Ishikawa (cell line): ENCODE measurements around the gene APBB2.

Source experiments
- CEBPB ChIP-seq: IDR thresholded peaks from 2 replicates; pipeline ENCODE4 v1.6.1; 2012
- CREB1 ChIP-seq: IDR thresholded peaks from 2 replicates; pipeline ENCODE4 v1.6.1; 2012; ENCODE audit warnings: low read depth
- EGR1 ChIP-seq: IDR thresholded peaks from 2 replicates; pipeline ENCODE4 v1.6.1; 2012
- EP300 ChIP-seq: IDR thresholded peaks from 2 replicates; pipeline ENCODE4 v1.6.1; 2012; ENCODE audit warnings: borderline replicate concordance
- FOXM1 ChIP-seq: IDR thresholded peaks from 2 replicates; pipeline ENCODE4 v1.6.1; 2012; ENCODE audit warnings: low read depth, borderline replicate concordance
- NFIC ChIP-seq: IDR thresholded peaks from 2 replicates; pipeline ENCODE4 v1.6.1; 2012
- RAD21 ChIP-seq: IDR thresholded peaks from 2 replicates; pipeline ENCODE4 v1.6.1; 2012; ENCODE audit warnings: low read depth
- TAF1 ChIP-seq: IDR thresholded peaks from 2 replicates; pipeline ENCODE4 v1.6.1; 2012; ENCODE audit warnings: low read depth, mild to moderate bottlenecking
- TCF12 ChIP-seq: IDR thresholded peaks from 2 replicates; pipeline ENCODE4 v1.6.1; 2012; ENCODE audit warnings: low read depth
- TEAD4 ChIP-seq: IDR thresholded peaks from 2 replicates; pipeline ENCODE4 v1.6.1; 2012
- YY1 ChIP-seq: IDR thresholded peaks from 2 replicates; pipeline ENCODE4 v1.6.1; 2012; ENCODE audit warnings: low read depth
- ZBTB7A ChIP-seq: IDR thresholded peaks from 2 replicates; pipeline ENCODE4 v1.6.1; 2012; ENCODE audit warnings: low read depth
- TF ChIP-seq, protein P1 (sequence below): IDR thresholded peaks from 2 replicates; pipeline ENCODE4 v1.6.1; 2012
- TF ChIP-seq, protein P2 (sequence below): IDR thresholded peaks from 2 replicates; pipeline ENCODE4 v1.6.1; 2012
- TF ChIP-seq, protein P3 (sequence below): IDR thresholded peaks from 2 replicates; pipeline ENCODE4 v1.6.1; 2012; ENCODE audit warnings: low read depth, mild to moderate bottlenecking

APBB2 gene

DNA sequence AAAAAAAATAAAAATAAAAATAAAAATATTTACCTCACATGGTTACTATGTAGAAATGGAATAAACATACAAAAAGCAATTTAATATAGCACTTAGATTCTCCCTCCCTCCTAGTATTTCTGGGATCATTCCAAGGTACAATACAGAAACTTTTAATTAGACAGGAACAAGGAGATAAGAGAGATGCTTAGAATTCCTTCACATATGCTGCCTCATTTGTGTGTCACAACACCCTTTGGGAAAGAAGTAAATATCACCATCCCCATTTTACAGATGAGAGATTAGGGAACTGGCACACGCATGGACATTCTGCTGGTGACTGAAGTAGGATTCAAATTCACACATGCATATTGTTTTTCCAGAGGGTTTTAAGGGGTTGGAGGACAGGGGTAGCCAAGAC is 164.2 kb downstream of the APBB2 start:
- TF ChIP-seq, protein P1, sequence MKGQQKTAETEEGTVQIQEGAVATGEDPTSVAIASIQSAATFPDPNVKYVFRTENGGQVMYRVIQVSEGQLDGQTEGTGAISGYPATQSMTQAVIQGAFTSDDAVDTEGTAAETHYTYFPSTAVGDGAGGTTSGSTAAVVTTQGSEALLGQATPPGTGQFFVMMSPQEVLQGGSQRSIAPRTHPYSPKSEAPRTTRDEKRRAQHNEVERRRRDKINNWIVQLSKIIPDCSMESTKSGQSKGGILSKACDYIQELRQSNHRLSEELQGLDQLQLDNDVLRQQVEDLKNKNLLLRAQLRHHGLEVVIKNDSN: no peak
- TF ChIP-seq FOXM1: no peak
- TF ChIP-seq, protein P2, sequence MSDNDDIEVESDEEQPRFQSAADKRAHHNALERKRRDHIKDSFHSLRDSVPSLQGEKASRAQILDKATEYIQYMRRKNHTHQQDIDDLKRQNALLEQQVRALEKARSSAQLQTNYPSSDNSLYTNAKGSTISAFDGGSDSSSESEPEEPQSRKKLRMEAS: no peak

DNA sequence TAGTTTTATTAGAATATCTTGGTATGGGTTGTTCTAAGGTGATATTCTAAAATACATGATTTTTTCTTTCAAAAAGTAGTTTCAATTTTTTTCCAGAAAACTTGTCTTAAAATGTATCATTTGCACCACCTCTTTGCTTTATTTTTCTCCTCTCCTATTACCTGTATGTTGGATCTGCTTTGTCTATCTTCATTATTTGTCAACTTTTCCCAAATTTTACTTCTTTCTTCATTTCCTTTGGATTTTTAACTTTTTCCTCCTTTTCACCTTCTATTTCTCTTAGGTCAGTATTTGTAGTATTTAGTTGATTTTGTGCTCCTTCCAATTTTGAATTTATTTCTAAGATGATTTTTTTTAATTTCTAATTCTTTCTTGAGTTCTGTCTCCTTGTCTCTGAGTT is 169.6 kb downstream of the APBB2 start:
- no peak for TF ChIP-seq TAF1
- TF ChIP-seq EGR1: no peak
- no peak for TF ChIP-seq CREB1
- TF ChIP-seq TCF12: no peak
- no peak for TF ChIP-seq CEBPB
- TF ChIP-seq, protein P2: no peak
- TF ChIP-seq, protein P1: no peak
- TF ChIP-seq TEAD4: no peak
- TF ChIP-seq ZBTB7A: no peak
- no peak for TF ChIP-seq RAD21
- TF ChIP-seq EP300: no peak

DNA sequence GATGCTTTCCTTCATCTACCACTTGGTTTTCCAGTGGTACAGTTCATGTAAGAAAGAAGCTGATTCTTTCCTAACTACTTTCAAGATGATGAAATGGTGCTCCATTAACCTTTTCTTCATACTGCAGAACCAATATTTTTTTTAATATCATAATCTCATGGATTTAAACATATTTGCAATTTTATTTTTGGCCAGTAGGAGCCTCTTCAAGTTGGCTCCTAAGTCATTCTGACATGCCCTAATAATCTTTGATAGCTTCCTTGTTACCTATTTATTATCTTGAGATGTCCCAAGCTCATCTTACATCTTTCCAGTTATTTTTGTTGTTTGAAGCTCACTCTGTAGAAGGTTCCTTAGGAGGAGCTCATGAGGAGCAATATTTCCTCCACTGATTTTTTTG is 170.2 kb downstream of the APBB2 start:
- no peak for TF ChIP-seq CREB1
- TF ChIP-seq, protein P1: no peak
- TF ChIP-seq RAD21: no peak
- TF ChIP-seq FOXM1: no peak
- no peak for TF ChIP-seq NFIC
- no peak for TF ChIP-seq TEAD4
- TF ChIP-seq, protein P3, sequence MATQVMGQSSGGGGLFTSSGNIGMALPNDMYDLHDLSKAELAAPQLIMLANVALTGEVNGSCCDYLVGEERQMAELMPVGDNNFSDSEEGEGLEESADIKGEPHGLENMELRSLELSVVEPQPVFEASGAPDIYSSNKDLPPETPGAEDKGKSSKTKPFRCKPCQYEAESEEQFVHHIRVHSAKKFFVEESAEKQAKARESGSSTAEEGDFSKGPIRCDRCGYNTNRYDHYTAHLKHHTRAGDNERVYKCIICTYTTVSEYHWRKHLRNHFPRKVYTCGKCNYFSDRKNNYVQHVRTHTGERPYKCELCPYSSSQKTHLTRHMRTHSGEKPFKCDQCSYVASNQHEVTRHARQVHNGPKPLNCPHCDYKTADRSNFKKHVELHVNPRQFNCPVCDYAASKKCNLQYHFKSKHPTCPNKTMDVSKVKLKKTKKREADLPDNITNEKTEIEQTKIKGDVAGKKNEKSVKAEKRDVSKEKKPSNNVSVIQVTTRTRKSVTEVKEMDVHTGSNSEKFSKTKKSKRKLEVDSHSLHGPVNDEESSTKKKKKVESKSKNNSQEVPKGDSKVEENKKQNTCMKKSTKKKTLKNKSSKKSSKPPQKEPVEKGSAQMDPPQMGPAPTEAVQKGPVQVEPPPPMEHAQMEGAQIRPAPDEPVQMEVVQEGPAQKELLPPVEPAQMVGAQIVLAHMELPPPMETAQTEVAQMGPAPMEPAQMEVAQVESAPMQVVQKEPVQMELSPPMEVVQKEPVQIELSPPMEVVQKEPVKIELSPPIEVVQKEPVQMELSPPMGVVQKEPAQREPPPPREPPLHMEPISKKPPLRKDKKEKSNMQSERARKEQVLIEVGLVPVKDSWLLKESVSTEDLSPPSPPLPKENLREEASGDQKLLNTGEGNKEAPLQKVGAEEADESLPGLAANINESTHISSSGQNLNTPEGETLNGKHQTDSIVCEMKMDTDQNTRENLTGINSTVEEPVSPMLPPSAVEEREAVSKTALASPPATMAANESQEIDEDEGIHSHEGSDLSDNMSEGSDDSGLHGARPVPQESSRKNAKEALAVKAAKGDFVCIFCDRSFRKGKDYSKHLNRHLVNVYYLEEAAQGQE: no peak
- TF ChIP-seq EP300: no peak
- TF ChIP-seq TCF12: no peak
- no peak for TF ChIP-seq TAF1
- TF ChIP-seq, protein P2: no peak
- no peak for TF ChIP-seq ZBTB7A
- no peak for TF ChIP-seq YY1
- no peak for TF ChIP-seq EGR1
- TF ChIP-seq CEBPB: no peak

DNA sequence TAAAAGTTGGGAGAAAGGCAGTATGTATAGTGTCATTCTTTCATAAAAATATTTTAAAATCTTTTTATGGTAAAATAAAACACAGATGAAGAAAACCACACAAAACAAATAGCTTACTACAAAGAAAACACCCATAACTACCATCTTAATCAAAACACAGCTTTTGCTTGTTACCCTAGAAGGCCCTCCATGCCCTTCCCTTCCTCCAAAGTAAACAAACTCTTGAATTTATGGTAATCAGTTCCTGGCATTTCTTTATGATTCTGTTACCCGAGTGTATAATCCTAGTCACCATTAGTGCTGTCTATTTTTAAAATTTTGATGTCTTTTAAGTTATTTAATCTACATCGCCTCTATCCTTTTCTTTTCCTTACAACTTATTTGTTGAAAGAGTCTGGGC is 170.9 kb downstream of the APBB2 start:
- no peak for TF ChIP-seq TCF12
- TF ChIP-seq YY1: no peak
- TF ChIP-seq ZBTB7A: no peak
- TF ChIP-seq, protein P1: no peak
- TF ChIP-seq, protein P2: no peak
- TF ChIP-seq, protein P3: no peak
- no peak for TF ChIP-seq CEBPB
- no peak for TF ChIP-seq CREB1
- TF ChIP-seq RAD21: no peak
- no peak for TF ChIP-seq EP300
- no peak for TF ChIP-seq EGR1
- no peak for TF ChIP-seq FOXM1
- no peak for TF ChIP-seq NFIC
- TF ChIP-seq TEAD4: no peak
- no peak for TF ChIP-seq TAF1

DNA sequence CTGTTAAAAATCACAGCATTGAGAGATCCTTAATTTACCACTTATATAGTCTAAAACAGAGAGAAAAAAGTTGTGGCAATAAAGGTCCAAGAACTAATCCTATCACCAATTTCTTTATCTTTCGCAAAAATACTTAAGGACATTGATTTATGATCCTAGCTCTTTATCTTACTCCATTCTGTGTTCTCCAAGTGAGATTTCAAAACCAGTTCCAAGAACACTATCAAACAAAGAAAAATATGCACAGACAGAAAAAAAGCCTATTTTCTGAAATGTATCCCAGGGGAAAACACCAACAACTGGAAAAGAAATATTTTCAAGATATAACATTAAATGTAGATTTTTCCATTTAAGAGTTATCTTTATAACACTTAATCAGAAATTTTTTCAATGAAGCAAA is 172.8 kb downstream of the APBB2 start:
- TF ChIP-seq NFIC (no peak), ZBTB7A (no peak), RAD21 (no peak), TCF12 (no peak), FOXM1 (no peak), CREB1 (no peak), CEBPB (no peak), EGR1 (no peak)
- TF ChIP-seq, protein P1: no peak
- TF ChIP-seq, protein P2: no peak
- TF ChIP-seq, protein P3: no peak
